ENCODE results near the gene LGALS16.
A peak's percentile ranks its signal among the peaks of the same experiment; 100 is the strongest.

Gene LGALS16

DNA sequence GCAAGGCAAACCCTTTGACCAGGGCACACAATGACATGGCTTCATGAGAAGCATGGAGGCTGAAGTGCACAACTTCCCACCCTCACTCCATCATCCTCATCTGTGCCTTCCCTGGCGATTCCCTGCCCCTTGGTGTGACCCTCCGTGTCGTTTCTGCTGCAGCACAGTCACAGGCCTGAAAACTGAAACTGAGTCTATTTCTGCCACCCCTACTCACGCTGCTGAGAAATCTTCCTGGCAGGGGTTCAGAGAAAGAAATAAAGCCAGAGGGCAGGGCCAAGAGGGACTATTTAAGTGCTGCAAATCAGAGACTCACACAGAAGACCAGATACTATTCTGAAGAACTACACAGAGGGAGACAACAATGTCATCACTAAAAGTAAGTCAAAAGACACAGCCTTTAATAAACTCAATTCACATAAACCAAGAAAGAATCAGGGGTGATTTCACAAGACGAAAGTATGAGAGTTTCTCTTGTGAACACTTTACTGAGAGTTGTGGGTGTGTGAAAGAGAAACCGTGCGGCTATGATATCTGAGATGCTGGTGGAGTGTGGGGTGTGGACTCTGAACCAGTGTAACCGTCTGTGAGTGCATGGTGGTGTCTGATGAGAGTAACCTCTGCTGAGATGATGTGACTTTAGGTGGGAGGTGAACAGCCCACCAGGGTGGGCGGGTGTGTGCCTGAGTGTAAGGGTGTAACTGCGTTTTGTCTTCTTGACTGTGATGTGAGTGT lies 23.5 kb downstream of the LGALS16 start:
- H4K91ac ChIP-seq (ENCODE audit: low read length), result peak overlapping the region; percentile 27
- no peak overlapping the region for H3K18ac ChIP-seq (ENCODE audit: low read depth in 1 of 2, low read length in 2 of 2)
- H2BK12ac ChIP-seq (ENCODE audit: low read length in 2 of 2), result no peak overlapping the region
- H3K9ac ChIP-seq (ENCODE audit: low read length), result no peak overlapping the region
- H2BK5ac ChIP-seq (ENCODE audit: low read depth, low read length, poor library complexity, severe bottlenecking), result no peak overlapping the region
- peaks cover 11 to 13% of the 10 kb centered on the region in 2 experiments for H3K27me3 ChIP-seq (ENCODE audit: control insufficient read depth in 1 of 2, insufficient read depth in 1 of 2, low read length in 2 of 2)
- no peak overlapping the region for H2AFZ ChIP-seq (ENCODE audit: low read depth, low read length)
- H3K14ac ChIP-seq (ENCODE audit: low read length in 2 of 2), result no peak overlapping the region
- WGBS, result 63% methylated on average over 10 of the region's 10 CpGs
- no peak overlapping the region for H3K23ac ChIP-seq (ENCODE audit: low read length in 2 of 2)
- no peaks in the 10 kb centered on the region for H3K36me3 ChIP-seq (ENCODE audit: control insufficient read depth in 1 of 2, insufficient read depth in 2 of 2, low read depth in 1 of 2, low read length in 2 of 2)
- no peak overlapping the region for H2BK15ac ChIP-seq (ENCODE audit: low read depth, poor library complexity, severe bottlenecking)
- DNase-seq, result no peak
- no peak overlapping the region for H3K4me2 ChIP-seq (ENCODE audit: low read length, poor library complexity, severe bottlenecking)
- no peak overlapping the region for H2BK120ac ChIP-seq (ENCODE audit: low read depth, low read length)
- no peak overlapping the region for H2AK5ac ChIP-seq (ENCODE audit: low read length, severe bottlenecking)
- H3K79me1 ChIP-seq (replicated peaks; ENCODE audit: low read length, poor library complexity, severe bottlenecking), result no peaks in the 10 kb centered on the region
- H3K4me3 ChIP-seq (ENCODE audit: insufficient read depth in 1 of 2, low read depth in 1 of 2, low read length in 2 of 2), result no peak overlapping the region
- no peak overlapping the region for H4K8ac ChIP-seq (ENCODE audit: low read length)
- no peak overlapping the region for H3K4ac ChIP-seq (ENCODE audit: low read depth in 1 of 2, low read length in 2 of 2)
- H3K27ac ChIP-seq (ENCODE audit: low read length, poor library complexity, severe bottlenecking), result no peak overlapping the region
- H3K9me3 ChIP-seq (ENCODE audit: control insufficient read depth, low read length), result no peaks in the 10 kb centered on the region
- H3K4me1 ChIP-seq (ENCODE audit: control insufficient read depth, insufficient read depth, low read depth, low read length), result no peaks in the 10 kb centered on the region

DNA sequence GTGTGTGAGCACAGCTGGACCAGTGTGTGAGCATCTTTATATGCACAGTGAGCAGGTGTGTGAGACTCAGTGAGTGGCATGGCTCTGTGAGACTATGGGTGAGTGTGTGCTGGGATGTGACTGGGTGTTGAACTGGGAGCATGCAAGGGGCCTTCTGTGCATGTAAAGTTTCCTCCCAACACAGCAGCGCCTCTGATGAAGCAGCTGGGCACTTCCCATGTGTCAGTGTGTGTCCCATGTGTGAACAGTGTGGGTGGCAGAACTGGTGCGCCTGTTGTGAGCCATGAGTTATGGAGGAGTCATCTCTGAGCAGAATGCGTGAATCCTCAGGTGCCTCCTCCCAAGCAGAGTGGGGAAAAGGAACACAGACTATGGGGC lies 24.1 kb downstream of the LGALS16 start:
- Histone ChIP-seq H3K27me3 (ENCODE audit: control insufficient read depth in 1 of 2, insufficient read depth in 1 of 2, low read length in 2 of 2) (peaks cover 9 to 11% of the 10 kb centered on the region in 2 experiments), H2BK5ac (ENCODE audit: low read depth, low read length, poor library complexity, severe bottlenecking) (no peak overlapping the region), H2BK15ac (ENCODE audit: low read depth, poor library complexity, severe bottlenecking) (no peak overlapping the region), H3K4me1 (ENCODE audit: control insufficient read depth, insufficient read depth, low read depth, low read length) (no peaks in the 10 kb centered on the region), H3K14ac (ENCODE audit: low read length in 2 of 2) (no peak overlapping the region), H3K4me3 (ENCODE audit: insufficient read depth in 1 of 2, low read depth in 1 of 2, low read length in 2 of 2) (no peak overlapping the region), H4K91ac (ENCODE audit: low read length) (no peak overlapping the region), H2AFZ (ENCODE audit: low read depth, low read length) (no peak overlapping the region), H3K9me3 (ENCODE audit: control insufficient read depth, low read length) (no peaks in the 10 kb centered on the region), H3K9ac (ENCODE audit: low read length) (no peak overlapping the region), H2AK5ac (ENCODE audit: low read length, severe bottlenecking) (no peak overlapping the region), H3K79me1 (replicated peaks; ENCODE audit: low read length, poor library complexity, severe bottlenecking) (no peaks in the 10 kb centered on the region), H4K8ac (ENCODE audit: low read length) (no peak overlapping the region), H2BK12ac (ENCODE audit: low read length in 2 of 2) (no peak overlapping the region), H2BK120ac (ENCODE audit: low read depth, low read length) (no peak overlapping the region), H3K36me3 (ENCODE audit: control insufficient read depth in 1 of 2, insufficient read depth in 2 of 2, low read depth in 1 of 2, low read length in 2 of 2) (no peaks in the 10 kb centered on the region), H3K27ac (ENCODE audit: low read length, poor library complexity, severe bottlenecking) (no peak overlapping the region), H3K23ac (ENCODE audit: low read length in 2 of 2) (no peak overlapping the region), H3K18ac (ENCODE audit: low read depth in 1 of 2, low read length in 2 of 2) (no peak overlapping the region), H3K4me2 (ENCODE audit: low read length, poor library complexity, severe bottlenecking) (no peak overlapping the region), H3K4ac (ENCODE audit: low read depth in 1 of 2, low read length in 2 of 2) (no peak overlapping the region)
- no peak for DNase-seq
- WGBS, result 76% methylated on average over 2 of the region's 3 CpGs

DNA sequence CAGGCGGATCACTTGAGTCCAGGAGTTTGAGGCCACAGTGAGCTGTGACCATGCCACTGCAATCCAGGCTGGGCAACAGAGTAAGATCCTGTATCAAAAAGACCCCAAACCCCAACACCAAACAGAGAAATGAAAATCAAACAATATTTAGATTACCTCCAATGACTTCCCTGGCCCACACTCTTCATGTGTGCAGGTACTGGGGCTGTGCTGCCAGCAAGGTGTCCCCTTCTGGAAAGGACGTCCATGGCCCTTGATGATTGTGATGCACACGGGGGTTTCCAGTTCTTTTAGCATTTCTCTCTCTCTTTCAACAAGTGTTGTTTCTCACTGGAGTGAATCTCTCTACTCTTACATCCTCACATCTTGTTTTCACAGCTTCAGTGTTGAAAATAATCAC lies 24.9 kb downstream of the LGALS16 start:
- no peak overlapping the region for H2BK12ac ChIP-seq (ENCODE audit: low read length in 2 of 2)
- H3K27me3 ChIP-seq (ENCODE audit: control insufficient read depth in 1 of 2, insufficient read depth in 1 of 2, low read length in 2 of 2), result peaks cover 9 to 10% of the 10 kb centered on the region in 2 experiments
- H3K4me1 ChIP-seq (ENCODE audit: control insufficient read depth, insufficient read depth, low read depth, low read length), result no peaks in the 10 kb centered on the region
- no peaks in the 10 kb centered on the region for H3K9me3 ChIP-seq (ENCODE audit: control insufficient read depth, low read length)
- no peak overlapping the region for H3K4me2 ChIP-seq (ENCODE audit: low read length, poor library complexity, severe bottlenecking)
- no peak overlapping the region for H3K27ac ChIP-seq (ENCODE audit: low read length, poor library complexity, severe bottlenecking)
- no peak overlapping the region for H4K91ac ChIP-seq (ENCODE audit: low read length)
- no peaks in the 10 kb centered on the region for H3K36me3 ChIP-seq (ENCODE audit: control insufficient read depth in 1 of 2, insufficient read depth in 2 of 2, low read depth in 1 of 2, low read length in 2 of 2)
- no peak overlapping the region for H3K14ac ChIP-seq (ENCODE audit: low read length in 2 of 2)
- no peak overlapping the region for H3K4ac ChIP-seq (ENCODE audit: low read depth in 1 of 2, low read length in 2 of 2)
- no peak overlapping the region for H2AFZ ChIP-seq (ENCODE audit: low read depth, low read length)
- no peak for DNase-seq
- no peak overlapping the region for H2AK5ac ChIP-seq (ENCODE audit: low read length, severe bottlenecking)
- H3K4me3 ChIP-seq (ENCODE audit: insufficient read depth in 1 of 2, low read depth in 1 of 2, low read length in 2 of 2), result no peak overlapping the region
- no peak overlapping the region for H2BK15ac ChIP-seq (ENCODE audit: low read depth, poor library complexity, severe bottlenecking)
- H3K79me1 ChIP-seq (replicated peaks; ENCODE audit: low read length, poor library complexity, severe bottlenecking), result no peaks in the 10 kb centered on the region
- H2BK120ac ChIP-seq (ENCODE audit: low read depth, low read length), result no peak overlapping the region
- H3K9ac ChIP-seq (ENCODE audit: low read length), result no peak overlapping the region
- no peak overlapping the region for H4K8ac ChIP-seq (ENCODE audit: low read length)
- 64% methylated on average over 3 of the region's 3 CpGs for WGBS
- H3K18ac ChIP-seq (ENCODE audit: low read depth in 1 of 2, low read length in 2 of 2), result no peak overlapping the region
- no peak overlapping the region for H3K23ac ChIP-seq (ENCODE audit: low read length in 2 of 2)
- no peak overlapping the region for H2BK5ac ChIP-seq (ENCODE audit: low read depth, low read length, poor library complexity, severe bottlenecking)

DNA sequence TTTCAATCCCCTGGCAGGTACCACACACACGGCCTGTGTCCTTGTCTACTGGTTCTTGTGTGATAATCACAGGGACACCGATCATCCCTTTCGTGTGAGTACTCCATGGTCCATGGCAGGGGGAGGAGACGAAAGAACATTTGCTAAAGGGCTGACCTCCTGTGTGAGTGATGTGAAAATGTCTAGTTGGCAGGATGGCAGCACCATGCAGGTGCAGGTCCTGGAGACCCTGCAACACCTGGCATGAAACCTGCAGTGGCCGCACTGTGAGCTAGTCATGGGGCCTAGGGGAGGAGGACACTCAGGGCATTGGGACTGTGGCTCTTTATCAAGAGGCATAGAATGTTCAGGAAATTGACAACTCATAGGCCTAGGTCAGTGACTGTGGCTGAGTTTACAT lies 25.7 kb downstream of the LGALS16 start:
- Histone ChIP-seq H2BK120ac (ENCODE audit: low read depth, low read length) (no peak overlapping the region), H2BK15ac (ENCODE audit: low read depth, poor library complexity, severe bottlenecking) (no peak overlapping the region)
- 88% methylated on average over 5 of the region's 5 CpGs for WGBS

More for the DNA sequence above, 25.7 kb downstream of the LGALS16 start:
- H3K18ac ChIP-seq (ENCODE audit: low read depth in 1 of 2, low read length in 2 of 2), result no peak overlapping the region
- H3K9me3 ChIP-seq (ENCODE audit: control insufficient read depth, low read length), result no peaks in the 10 kb centered on the region
- no peak overlapping the region for H3K4me2 ChIP-seq (ENCODE audit: low read length, poor library complexity, severe bottlenecking)
- H3K27me3 ChIP-seq (ENCODE audit: control insufficient read depth in 1 of 2, insufficient read depth in 1 of 2, low read length in 2 of 2), result peaks cover 7 to 14% of the 10 kb centered on the region in 2 experiments
- H2AFZ ChIP-seq (ENCODE audit: low read depth, low read length), result no peak overlapping the region
- H3K4me3 ChIP-seq (ENCODE audit: insufficient read depth in 1 of 2, low read depth in 1 of 2, low read length in 2 of 2), result no peak overlapping the region
- no peak for DNase-seq
- no peak overlapping the region for H4K8ac ChIP-seq (ENCODE audit: low read length)
- H2AK5ac ChIP-seq (ENCODE audit: low read length, severe bottlenecking), result no peak overlapping the region
- no peak overlapping the region for H3K27ac ChIP-seq (ENCODE audit: low read length, poor library complexity, severe bottlenecking)
- H4K91ac ChIP-seq (ENCODE audit: low read length), result no peak overlapping the region
- no peak overlapping the region for H2BK12ac ChIP-seq (ENCODE audit: low read length in 2 of 2)
- no peak overlapping the region for H3K14ac ChIP-seq (ENCODE audit: low read length in 2 of 2)
- no peaks in the 10 kb centered on the region for H3K36me3 ChIP-seq (ENCODE audit: control insufficient read depth in 1 of 2, insufficient read depth in 2 of 2, low read depth in 1 of 2, low read length in 2 of 2)
- H3K4me1 ChIP-seq (ENCODE audit: control insufficient read depth, insufficient read depth, low read depth, low read length), result no peaks in the 10 kb centered on the region
- H3K79me1 ChIP-seq (replicated peaks; ENCODE audit: low read length, poor library complexity, severe bottlenecking), result no peaks in the 10 kb centered on the region
- H3K9ac ChIP-seq (ENCODE audit: low read length), result no peak overlapping the region
- H3K23ac ChIP-seq (ENCODE audit: low read length in 2 of 2), result no peak overlapping the region
- no peak overlapping the region for H2BK5ac ChIP-seq (ENCODE audit: low read depth, low read length, poor library complexity, severe bottlenecking)
- H3K4ac ChIP-seq (ENCODE audit: low read depth in 1 of 2, low read length in 2 of 2), result no peak overlapping the region
